Suprapubic skin (tissue), 4 donors: ENCODE measurements around the gene PLB1. TPM values are rescaled to one million over a fixed set of nuclear protein-coding genes. Genes with fewer than 3 reads are reported as not detected.

Experiments used
- DNase-seq, 2 donors: peaks; one replicate each; pipeline ENCODE4 v3.0.0-alpha.2; 2019; ENCODE audit warnings: low spot score in 2 of 2
- H3K27ac ChIP-seq: fragments of 200-600 bp; sonication (generic); one replicate; pipeline ENCODE4 v1.5.1; 2019
- H3K27me3 ChIP-seq: fragments of 200-600 bp; sonication (generic); one replicate; pipeline ENCODE4 v1.5.1; 2019
- H3K36me3 ChIP-seq: fragments of 200-600 bp; sonication (generic); one replicate; pipeline ENCODE4 v1.5.1; 2019
- H3K4me1 ChIP-seq: fragments of 200-600 bp; sonication (generic); one replicate; pipeline ENCODE4 v1.5.1; 2019
- H3K4me3 ChIP-seq: fragments of 200-600 bp; sonication (generic); one replicate; pipeline ENCODE4 v1.5.1; 2019; ENCODE audit warnings: mild to moderate bottlenecking
- H3K9me3 ChIP-seq: fragments of 200-600 bp; sonication (generic); one replicate; pipeline ENCODE4 v1.5.1; 2019
- CTCF ChIP-seq, 2 donors: fragments of 200-600 bp in 1 of 2; fragments of 450-650 bp in 1 of 2; sonication (generic) in 1 of 2; IDR thresholded peaks; one replicate each; pipeline ENCODE4 v1.5.1; 2016 to 2019; ENCODE audit warnings: antibody characterized with exemption in 2 of 2, mild to moderate bottlenecking in 1 of 2, moderate library complexity in 1 of 2
- EP300 ChIP-seq: sonication (generic); formaldehyde crosslinking; IDR thresholded peaks from one replicate; pipeline ENCODE4 v1.6.1; 2017; ENCODE audit warnings: antibody characterized with exemption
- POLR2A ChIP-seq, 2 donors: fragments of 450-650 bp; IDR thresholded peaks; one replicate each; pipeline ENCODE4 v1.6.1; 2017; ENCODE audit warnings: antibody characterized with exemption in 2 of 2, mild to moderate bottlenecking in 2 of 2, moderate library complexity in 2 of 2
- POLR2AphosphoS5 ChIP-seq, 3 donors: sonication (generic); formaldehyde crosslinking; IDR thresholded peaks; one replicate each; pipeline ENCODE4 v1.6.1; 2017; ENCODE audit warnings: antibody characterized with exemption in 3 of 3
- WGBS: methylation state at CpG from one replicate; pipeline ENCODE4 v1.1.5; 2018; 5-methylcytosine and 5-hydroxymethylcytosine counted together
- total RNA-seq, 4 donors: library from RNA; depleted of rRNA; stranded (reverse); fragments of >200 nt; gene quantifications; one replicate each; pipeline ENCODE4 v1.1.0, GENCODE V29; 2016

PLB1 gene
- total RNA-seq, 4 donors from 2014 or later, result 3.9 to 21.6 (median 9.1) TPM

- no peak for DNase-seq
- TF ChIP-seq POLR2AphosphoS5 (IDR thresholded peaks at IDR 0.05), result no peak
- no peak for TF ChIP-seq POLR2A (IDR thresholded peaks at IDR 0.05)
- no peaks in the 10 kb centered on the region for H3K36me3 ChIP-seq
- peaks cover 18% of the 10 kb centered on the region for H3K4me1 ChIP-seq
- H3K27ac ChIP-seq, result no peak overlapping the region
- no peaks in the 10 kb centered on the region for H3K27me3 ChIP-seq
- H3K9me3 ChIP-seq, result no peaks in the 10 kb centered on the region
- H3K4me3 ChIP-seq, result no peak overlapping the region
- 63% methylated on average over 3 of the region's 3 CpGs for WGBS
Observed at GRCh38 chr2:28588292-28588670, 92.4 kb downstream of the PLB1 start.

GRCh38 chr2:28589746-28590463 lies 94.0 kb downstream of the PLB1 start:
- H3K9me3 ChIP-seq, result no peaks in the 10 kb centered on the region
- no peaks in the 10 kb centered on the region for H3K36me3 ChIP-seq
- peaks cover 15% of the 10 kb centered on the region for H3K4me1 ChIP-seq
- no peaks in the 10 kb centered on the region for H3K27me3 ChIP-seq
- no peak for DNase-seq
- WGBS, result 95% methylated on average over 15 of the region's 15 CpGs
- TF ChIP-seq CTCF (IDR thresholded peaks at IDR 0.05) (no peak), EP300 (no peak), POLR2A (IDR thresholded peaks at IDR 0.05) (no peak), POLR2AphosphoS5 (IDR thresholded peaks at IDR 0.05) (no peak)
- H3K27ac ChIP-seq, result no peak overlapping the region
- no peak overlapping the region for H3K4me3 ChIP-seq

GRCh38 chr2:28590496-28591301 lies 94.8 kb downstream of the PLB1 start:
- Histone ChIP-seq H3K4me1 (peaks cover 18% of the 10 kb centered on the region), H3K36me3 (no peaks in the 10 kb centered on the region), H3K27me3 (no peaks in the 10 kb centered on the region), H3K27ac (no peak overlapping the region), H3K9me3 (no peaks in the 10 kb centered on the region), H3K4me3 (no peak overlapping the region)
- TF ChIP-seq POLR2A (IDR thresholded peaks at IDR 0.05) (no peak), POLR2AphosphoS5 (IDR thresholded peaks at IDR 0.05) (no peak)
- 82% methylated on average over 13 of the region's 13 CpGs for WGBS
- no peak for DNase-seq

- Histone ChIP-seq H3K9me3 (no peaks in the 10 kb centered on the region), H3K36me3 (no peaks in the 10 kb centered on the region), H3K4me3 (no peak overlapping the region), H3K4me1 (peaks cover 18% of the 10 kb centered on the region), H3K27me3 (no peaks in the 10 kb centered on the region), H3K27ac (no peak overlapping the region)
- no peak for TF ChIP-seq POLR2AphosphoS5 (IDR thresholded peaks at IDR 0.05)
- TF ChIP-seq POLR2A (IDR thresholded peaks at IDR 0.05), result no peak
- no peak for TF ChIP-seq CTCF (IDR thresholded peaks at IDR 0.05)
- TF ChIP-seq EP300, result no peak
- peak in 1 of 2 donors; percentile 18 for DNase-seq
- WGBS, result 92% methylated on average over 5 of the region's 9 CpGs
Observed at GRCh38 chr2:28591711-28592335, 96.0 kb downstream of the PLB1 start.

- Histone ChIP-seq H3K27ac (no peak overlapping the region), H3K27me3 (no peaks in the 10 kb centered on the region), H3K4me3 (no peak overlapping the region), H3K9me3 (no peaks in the 10 kb centered on the region), H3K36me3 (no peaks in the 10 kb centered on the region), H3K4me1 (peaks cover 18% of the 10 kb centered on the region)
- 100% methylated on average over 3 of the region's 3 CpGs for WGBS
- DNase-seq, result peak in 1 of 2 donors; percentile 30
- no peak for TF ChIP-seq POLR2AphosphoS5 (IDR thresholded peaks at IDR 0.05)
- no peak for TF ChIP-seq CTCF (IDR thresholded peaks at IDR 0.05)
- TF ChIP-seq POLR2A (IDR thresholded peaks at IDR 0.05), result no peak
- TF ChIP-seq EP300, result no peak
Observed at GRCh38 chr2:28592481-28592880, 96.6 kb downstream of the PLB1 start.
